ENCODE results near the gene ANKIB1. TPM values are rescaled to one million over a fixed set of nuclear protein-coding genes. Genes with fewer than 3 reads are reported as not detected.

ANKIB1 gene
- total RNA-seq, 1 donor from 2014 or later, result 33.2 TPM

DNA sequence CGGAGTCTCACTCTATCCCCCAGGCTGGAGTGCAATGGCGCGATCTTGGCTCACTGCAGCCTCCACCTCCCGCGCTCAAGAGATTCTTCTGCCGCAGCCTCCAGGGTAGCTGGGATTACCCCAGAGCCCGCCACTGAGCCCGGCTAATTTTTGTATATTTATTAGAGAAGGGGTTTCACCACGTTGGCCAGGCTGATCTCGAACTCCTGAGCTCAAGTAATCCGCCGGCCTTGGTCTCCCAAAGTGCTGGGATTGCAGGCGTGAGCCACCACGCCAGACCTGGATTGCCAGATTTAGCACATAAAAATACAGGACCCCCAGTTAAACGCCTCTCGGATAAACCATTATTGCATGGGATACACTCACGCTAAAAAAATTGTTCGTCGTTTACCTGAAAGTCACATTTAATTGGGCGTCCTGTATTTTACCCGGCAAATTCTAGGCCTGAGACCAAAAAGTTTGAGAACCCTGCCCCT is 201.1 kb downstream of the ANKIB1 start:
- no peak for DNase-seq (ENCODE audit: low read depth, low spot score)

DNA sequence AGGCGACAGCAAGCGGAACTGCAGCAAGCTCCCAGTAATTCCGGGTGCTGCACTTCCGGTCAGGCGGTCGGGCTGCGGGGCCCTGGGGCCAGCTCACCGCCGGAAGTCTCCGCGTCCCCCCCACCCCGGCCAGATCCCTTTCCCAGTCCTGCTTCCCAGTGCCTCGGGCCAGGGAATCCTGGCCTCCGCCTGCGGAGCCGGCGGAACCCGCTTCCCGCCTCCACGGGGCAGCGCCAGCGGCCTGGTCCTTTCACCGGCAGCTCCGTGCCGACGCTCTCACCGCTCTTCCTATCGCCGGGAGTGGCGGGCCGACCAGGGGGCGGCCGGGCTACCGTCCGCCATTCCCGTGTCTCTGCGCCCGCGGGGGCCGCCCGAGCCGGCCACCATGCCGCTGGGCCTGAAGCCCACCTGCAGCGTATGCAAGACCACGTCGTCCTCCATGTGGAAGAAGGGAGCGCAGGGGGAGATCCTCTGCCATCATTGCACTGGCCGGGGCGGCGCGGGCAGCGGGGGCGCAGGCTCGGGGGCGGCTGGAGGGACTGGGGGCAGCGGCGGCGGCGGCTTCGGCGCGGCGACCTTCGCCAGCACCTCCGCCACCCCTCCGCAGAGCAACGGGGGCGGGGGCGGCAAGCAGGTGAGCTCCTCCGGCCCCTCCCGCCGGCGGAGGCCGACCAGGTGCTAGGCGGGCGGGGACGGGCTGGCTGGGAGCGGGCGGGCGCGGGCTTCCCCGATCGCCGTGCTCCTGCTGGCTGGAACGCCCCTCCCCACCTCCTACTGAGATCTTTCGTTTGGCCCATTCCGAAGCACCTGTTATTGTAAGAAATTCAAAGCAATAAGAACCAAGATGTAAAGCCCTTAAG is 201.8 kb downstream of the ANKIB1 start, which contains the start of gene GATAD1:
Gene GATAD1 (plus strand): TSS at position 138 of the 860 bp plus-strand sequence. CDS start 248 bp downstream, at position 386.
- peak; percentile 71 for DNase-seq (ENCODE audit: low read depth, low spot score)

DNA sequence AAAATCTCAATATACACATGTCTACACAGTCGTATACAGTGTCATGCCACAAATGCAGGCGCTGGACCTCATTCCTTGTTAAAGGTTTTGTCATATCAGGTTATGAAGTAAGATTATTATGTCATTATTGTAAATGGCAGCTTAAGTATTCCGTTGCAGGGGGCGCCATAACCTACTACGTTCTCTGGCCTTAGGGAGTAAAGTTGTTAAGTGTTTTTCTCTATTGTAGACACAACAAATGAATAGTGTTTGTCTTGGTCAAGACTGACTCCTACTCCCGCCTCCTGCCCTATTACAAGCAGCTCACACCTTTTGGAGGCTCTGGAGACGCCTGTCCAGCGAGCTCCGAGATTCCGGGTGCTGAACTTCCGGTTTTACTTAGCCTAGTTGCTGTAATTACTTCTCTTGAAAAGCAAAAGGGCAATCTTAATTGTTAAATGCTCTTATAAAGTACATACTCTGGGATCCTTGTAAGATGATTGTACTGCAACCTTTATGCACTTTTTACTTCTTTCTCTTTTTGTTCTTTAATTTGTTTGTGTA is 202.5 kb downstream of the ANKIB1 start:
- DNase-seq (ENCODE audit: low read depth, low spot score), result peak; percentile 35

Other genes with a start within 250 kb of the ANKIB1 start
- gene CYP51A1, start 111.5 kb upstream of the ANKIB1 start, total RNA-seq, result 123 and 245 TPM in 2 replicates
- gene LRRD1, start 66.8 kb upstream of the ANKIB1 start, total RNA-seq, result not detected in 2 replicates
- gene KRIT1, start 60 bp upstream of the ANKIB1 start, total RNA-seq, result 40.5 and 44.0 TPM in 2 replicates
- 16.0 and 17.7 TPM in 2 replicates for gene GATAD1, start 201.5 kb downstream of the ANKIB1 start, total RNA-seq
- gene ERVW-1, start 232.0 kb downstream of the ANKIB1 start, total RNA-seq, result not detected in 2 replicates